Parathyroid adenoma (tissue), 2 donors: ENCODE data around the gene SAP30L.

Experiments used
- H2AFZ ChIP-seq: fragments of 300-600 bp; sonication (generic); one replicate; pipeline ENCODE4 v1.7.0; 2017; ENCODE audit warnings: antibody characterized with exemption, mild to moderate bottlenecking
- H3K27ac ChIP-seq: fragments of 300-600 bp; sonication (generic); one replicate; pipeline ENCODE4 v1.7.0; 2017
- H3K27me3 ChIP-seq: fragments of 300-600 bp; sonication (generic); one replicate; pipeline ENCODE4 v1.7.0; 2017; ENCODE audit warnings: low read length; ENCODE audit not compliant: control insufficient read depth, insufficient read depth
- H3K36me3 ChIP-seq: fragments of 300-600 bp; sonication (generic); one replicate; pipeline ENCODE4 v1.7.0; 2017; ENCODE audit warnings: low read length; ENCODE audit not compliant: control insufficient read depth, insufficient read depth
- H3K4me1 ChIP-seq: fragments of 300-600 bp; sonication (generic); one replicate; pipeline ENCODE4 v1.7.0; 2017; ENCODE audit warnings: control low read depth
- H3K4me2 ChIP-seq: fragments of 300-600 bp; sonication (generic); one replicate; pipeline ENCODE4 v1.7.0; 2017; ENCODE audit warnings: low read length
- H3K4me3 ChIP-seq: fragments of 300-600 bp; sonication (generic); one replicate; pipeline ENCODE4 v1.7.0; 2017; ENCODE audit warnings: low read depth, low read length
- H3K79me2 ChIP-seq: fragments of 300-600 bp; sonication (generic); one replicate; pipeline ENCODE4 v1.7.0; 2017; ENCODE audit warnings: control low read depth
- H3K9ac ChIP-seq: fragments of 300-600 bp; sonication (generic); one replicate; pipeline ENCODE4 v1.7.0; 2017; ENCODE audit warnings: mild to moderate bottlenecking
- H3K9me3 ChIP-seq: fragments of 300-600 bp; sonication (generic); one replicate; pipeline ENCODE4 v1.7.0; 2017; ENCODE audit warnings: low read length; ENCODE audit not compliant: control insufficient read depth
- CTCF ChIP-seq: fragments of 300-600 bp; sonication (generic); IDR thresholded peaks from one replicate; pipeline ENCODE4 v1.7.0; 2017; ENCODE audit warnings: antibody characterized with exemption, mild to moderate bottlenecking
- donor health status: primary hyperparathyroidism.

SAP30L gene

GRCh38 chr5:154455585-154455984, 9.8 kb downstream of the SAP30L start:
- Histone ChIP-seq H3K27me3 (no peaks in the 10 kb centered on the region), H2AFZ (no peak overlapping the region), H3K4me3 (no peak overlapping the region), H3K9me3 (no peaks in the 10 kb centered on the region), H3K79me2 (no peaks in the 10 kb centered on the region), H3K9ac (no peak overlapping the region), H3K4me2 (no peak overlapping the region), H3K36me3 (no peaks in the 10 kb centered on the region), H3K4me1 (peaks cover 5% of the 10 kb centered on the region), H3K27ac (no peak overlapping the region)
- TF ChIP-seq CTCF = no peak

GRCh38 chr5:154456540-154456939, 10.7 kb downstream of the SAP30L start:
- no peak for TF ChIP-seq CTCF
- no peak overlapping the region for H3K27ac ChIP-seq
- no peak overlapping the region for H3K9ac ChIP-seq
- no peaks in the 10 kb centered on the region for H3K9me3 ChIP-seq
- H3K36me3 ChIP-seq = no peaks in the 10 kb centered on the region
- no peak overlapping the region for H3K4me3 ChIP-seq
- no peaks in the 10 kb centered on the region for H3K27me3 ChIP-seq
- H3K79me2 ChIP-seq = no peaks in the 10 kb centered on the region
- peaks cover 5% of the 10 kb centered on the region for H3K4me1 ChIP-seq
- H2AFZ ChIP-seq = no peak overlapping the region
- H3K4me2 ChIP-seq = no peak overlapping the region

GRCh38 chr5:154459015-154459414, 13.2 kb downstream of the SAP30L start:
- no peak overlapping the region for H3K9ac ChIP-seq
- H3K27me3 ChIP-seq = no peaks in the 10 kb centered on the region
- peaks cover 5% of the 10 kb centered on the region for H3K4me1 ChIP-seq
- H3K36me3 ChIP-seq = no peaks in the 10 kb centered on the region
- H3K4me2 ChIP-seq = no peak overlapping the region
- no peaks in the 10 kb centered on the region for H3K79me2 ChIP-seq
- H3K27ac ChIP-seq = no peak overlapping the region
- H2AFZ ChIP-seq = no peak overlapping the region
- H3K9me3 ChIP-seq = no peaks in the 10 kb centered on the region
- TF ChIP-seq CTCF = no peak
- H3K4me3 ChIP-seq = no peak overlapping the region

GRCh38 chr5:154460172-154460571, 14.4 kb downstream of the SAP30L start:
- H3K4me3 ChIP-seq = no peak overlapping the region
- no peak for TF ChIP-seq CTCF
- peaks cover 5% of the 10 kb centered on the region for H3K4me1 ChIP-seq
- no peaks in the 10 kb centered on the region for H3K36me3 ChIP-seq
- H3K9ac ChIP-seq = no peak overlapping the region
- H3K4me2 ChIP-seq = peak overlapping the region; percentile 27
- no peaks in the 10 kb centered on the region for H3K27me3 ChIP-seq
- H2AFZ ChIP-seq = no peak overlapping the region
- H3K9me3 ChIP-seq = no peaks in the 10 kb centered on the region
- no peaks in the 10 kb centered on the region for H3K79me2 ChIP-seq
- H3K27ac ChIP-seq = peak overlapping the region; percentile 12

- no peak overlapping the region for H3K4me3 ChIP-seq
- H3K79me2 ChIP-seq = no peaks in the 10 kb centered on the region
- H3K36me3 ChIP-seq = no peaks in the 10 kb centered on the region
- H3K27me3 ChIP-seq = no peaks in the 10 kb centered on the region
- peaks cover 5% of the 10 kb centered on the region for H3K4me1 ChIP-seq
- H3K9me3 ChIP-seq = no peaks in the 10 kb centered on the region
- no peak overlapping the region for H3K9ac ChIP-seq
- no peak overlapping the region for H3K27ac ChIP-seq
- H2AFZ ChIP-seq = no peak overlapping the region
- TF ChIP-seq CTCF = peak; percentile 18
- no peak overlapping the region for H3K4me2 ChIP-seq
Observed at GRCh38 chr5:154461531-154461930, 15.7 kb downstream of the SAP30L start.
